Smooth muscle cell (in vitro differentiated cells): Measurements from ENCODE around the gene AMH. TPM values are rescaled to one million over a fixed set of nuclear protein-coding genes. Genes with fewer than 3 reads are reported as not detected.
"Not testable (repeated sequence)": the region's sequence is repeated elsewhere in the genome, so short reads cannot be mapped to it uniquely, and the experiment has no call there.

Source experiments
- DNase-seq: peaks from one replicate; lab custom pipeline; 2025; ENCODE audit not compliant: unreplicated experiment; lab: John Stamatoyannopoulos, UW
- H2AFZ ChIP-seq: fragments of 200-600 bp; sonication (generic); 2 replicates; pipeline ENCODE4 v1.6.0; 2016; ENCODE audit warnings: antibody characterized with exemption, low read depth, mild to moderate bottlenecking
- H3F3A ChIP-seq: fragments of 200-600 bp; sonication (generic); 2 replicates; pipeline ENCODE4 v1.6.0; 2017; ENCODE audit warnings: antibody characterized with exemption, low read depth
- H3K27ac ChIP-seq: fragments of 200-600 bp; sonication (generic); 2 replicates; pipeline ENCODE4 v1.5.1; 2016; ENCODE audit warnings: low read depth, mild to moderate bottlenecking
- H3K27me3 ChIP-seq: fragments of 200-600 bp; sonication (generic); 2 replicates; pipeline ENCODE4 v1.6.1; 2016; ENCODE audit warnings: low read depth, mild to moderate bottlenecking
- H3K36me3 ChIP-seq: fragments of 200-600 bp; sonication (generic); 2 replicates; pipeline ENCODE4 v1.5.1; 2016; ENCODE audit warnings: low read depth
- H3K4me1 ChIP-seq: fragments of 200-600 bp; sonication (generic); 2 replicates; pipeline ENCODE4 v1.5.1; 2016; ENCODE audit warnings: low read depth
- H3K4me2 ChIP-seq: fragments of 200-600 bp; sonication (generic); 2 replicates; pipeline ENCODE4 v1.6.0; 2016; ENCODE audit warnings: mild to moderate bottlenecking
- H3K4me3 ChIP-seq: fragments of 200-600 bp; sonication (generic); 2 replicates; pipeline ENCODE4 v1.5.1; 2016; ENCODE audit warnings: mild to moderate bottlenecking
- H3K79me2 ChIP-seq: fragments of 200-600 bp; sonication (generic); 2 replicates; pipeline ENCODE4 v1.6.0; 2016; ENCODE audit warnings: low read depth, mild to moderate bottlenecking
- H3K9ac ChIP-seq: fragments of 200-600 bp; sonication (generic); 2 replicates; pipeline ENCODE4 v1.6.0; 2016; ENCODE audit warnings: low read depth
- H3K9me3 ChIP-seq: fragments of 200-600 bp; sonication (generic); replicated peaks from 2 replicates; pipeline ENCODE4 v1.5.1; 2016; ENCODE audit warnings: low read depth
- H4K20me1 ChIP-seq: fragments of 200-600 bp; sonication (generic); 2 replicates; pipeline ENCODE4 v1.6.0; 2016; ENCODE audit warnings: low read depth
- CTCF ChIP-seq: fragments of 200-600 bp; sonication (generic); IDR thresholded peaks from 2 replicates; pipeline ENCODE4 v1.5.1; 2017; ENCODE audit warnings: borderline replicate concordance, mild to moderate bottlenecking, antibody characterized with exemption; ENCODE audit not compliant: insufficient read depth, poor library complexity, severe bottlenecking
- WGBS: methylation state at CpG from one replicate; pipeline ENCODE4 v1.1.7; 2016; ENCODE audit warnings: low lambda C conversion rate; 5-methylcytosine and 5-hydroxymethylcytosine counted together
- polyA plus RNA-seq: library from polyadenylated mRNA; unstranded; fragments of >200 nt; fragmentation: Nextera tagmentation; extraction: Ambion mirVana; gene quantifications from 2 replicates; pipeline ENCODE4 v1.2.1, GENCODE V29; 2016
- total RNA-seq: library from RNA; depleted of rRNA; stranded (reverse); fragments of >200 nt; gene quantifications from 2 replicates; pipeline ENCODE4 v1.2.3, GENCODE V29; 2014

AMH gene
- total RNA-seq (2.9 and 3.5 TPM in 2 replicates), polyA plus RNA-seq (12.6 and 20.7 TPM in 2 replicates)

DNA sequence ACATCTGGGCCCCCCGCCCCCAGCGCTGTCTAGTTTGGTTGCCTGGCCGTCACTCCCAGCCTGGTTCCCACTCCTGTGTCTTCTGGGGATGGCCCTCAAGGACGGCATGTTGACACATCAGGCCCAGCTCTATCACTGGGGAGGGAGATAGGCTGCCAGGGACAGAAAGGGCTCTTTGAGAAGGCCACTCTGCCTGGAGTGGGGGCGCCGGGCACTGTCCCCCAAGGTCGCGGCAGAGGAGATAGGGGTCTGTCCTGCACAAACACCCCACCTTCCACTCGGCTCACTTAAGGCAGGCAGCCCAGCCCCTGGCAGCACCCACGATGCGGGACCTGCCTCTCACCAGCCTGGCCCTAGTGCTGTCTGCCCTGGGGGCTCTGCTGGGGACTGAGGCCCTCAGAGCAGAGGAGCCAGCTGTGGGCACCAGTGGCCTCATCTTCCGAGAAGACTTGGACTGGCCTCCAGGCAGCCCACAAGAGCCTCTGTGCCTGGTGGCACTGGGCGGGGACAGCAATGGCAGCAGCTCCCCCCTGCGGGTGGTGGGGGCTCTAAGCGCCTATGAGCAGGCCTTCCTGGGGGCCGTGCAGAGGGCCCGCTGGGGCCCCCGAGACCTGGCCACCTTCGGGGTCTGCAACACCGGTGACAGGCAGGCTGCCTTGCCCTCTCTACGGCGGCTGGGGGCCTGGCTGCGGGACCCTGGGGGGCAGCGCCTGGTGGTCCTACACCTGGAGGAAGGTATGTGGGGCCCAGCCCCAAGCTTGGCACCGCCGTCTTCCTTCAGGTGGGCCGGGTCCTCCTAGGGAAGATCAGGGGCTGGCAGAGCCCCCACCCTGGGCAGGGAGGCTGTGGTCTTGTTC is at the start of gene AMH:
AMH (plus strand) TSS at position 314 of the 857 bp plus-strand sequence; CDS start at position 324, 10 bp downstream.
- H3K27me3 ChIP-seq, result peaks cover 22% of the 10 kb centered on the region
- H3K4me2 ChIP-seq, result no peak within 1 kb of the TSS
- H3F3A ChIP-seq, result no peaks in the 10 kb centered on the region
- peaks cover 61% of the 10 kb centered on the region for H4K20me1 ChIP-seq
- WGBS, result 90% methylated on average over 27 of the region's 27 CpGs
- no peaks in the 10 kb centered on the region for H3K79me2 ChIP-seq
- H3K4me3 ChIP-seq, result no peak within 1 kb of the TSS
- no peak for DNase-seq
- H3K36me3 ChIP-seq, result no peaks in the 10 kb centered on the region
- no peaks in the 10 kb centered on the region for H3K9me3 ChIP-seq
- TF ChIP-seq CTCF, result no peak
- peaks cover 7% of the 10 kb centered on the region for H3K4me1 ChIP-seq
- H2AFZ ChIP-seq, result no peak within 1 kb of the TSS
- no peak within 1 kb of the TSS for H3K27ac ChIP-seq
- no peak within 1 kb of the TSS for H3K9ac ChIP-seq

DNA sequence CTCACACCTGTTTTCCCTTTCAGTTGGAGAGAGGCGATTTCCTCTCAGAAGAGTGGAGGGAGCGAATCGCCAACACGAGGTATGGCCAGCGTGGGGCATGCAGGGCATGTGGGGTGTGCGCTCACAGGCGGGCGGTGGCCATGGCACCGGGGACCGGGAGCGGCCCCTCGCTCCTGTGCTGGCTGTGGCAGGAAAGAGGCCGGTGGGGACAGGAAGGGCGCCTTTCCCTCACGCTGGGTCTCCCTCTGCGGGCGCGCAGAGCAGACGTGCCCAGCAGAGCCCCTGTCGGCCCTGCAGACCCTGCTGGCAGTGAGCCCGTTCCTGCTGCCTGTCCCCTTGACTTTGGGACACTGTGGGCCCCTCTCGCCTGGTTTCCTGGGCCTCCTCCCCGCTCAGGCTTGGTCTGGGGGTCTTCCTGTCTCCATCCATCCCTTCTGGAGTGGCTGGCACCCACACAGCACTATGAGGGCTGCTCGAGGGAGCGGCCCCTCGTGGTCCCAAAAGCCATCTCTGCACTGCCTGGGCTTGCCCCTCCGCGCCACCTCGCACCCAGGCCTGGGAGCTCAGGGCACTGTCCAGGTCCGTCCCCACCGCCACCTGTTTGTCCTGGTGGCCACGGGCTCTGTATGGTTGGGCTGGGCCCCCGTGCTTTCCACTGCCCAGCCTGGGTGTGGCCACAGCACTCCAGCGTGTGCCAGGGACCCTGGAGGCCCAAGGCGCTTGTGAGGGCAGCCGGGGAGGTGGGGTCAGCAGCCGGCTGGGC is 49.1 kb upstream of the AMH start:
- no peak overlapping the region for H2AFZ ChIP-seq
- DNase-seq, result no peak
- no peak overlapping the region for H3K9ac ChIP-seq
- no peaks in the 10 kb centered on the region for H3F3A ChIP-seq
- H3K9me3 ChIP-seq, result no peaks in the 10 kb centered on the region
- no peak overlapping the region for H3K27ac ChIP-seq
- H3K4me2 ChIP-seq, result no peak overlapping the region
- no peaks in the 10 kb centered on the region for H3K27me3 ChIP-seq
- no peak overlapping the region for H3K4me3 ChIP-seq
- no peak for TF ChIP-seq CTCF
- H3K4me1 ChIP-seq, result no peaks in the 10 kb centered on the region
- peaks cover 57% of the 10 kb centered on the region for H4K20me1 ChIP-seq
- no peaks in the 10 kb centered on the region for H3K79me2 ChIP-seq
- 97% methylated on average over 36 of the region's 37 CpGs for WGBS
- no peaks in the 10 kb centered on the region for H3K36me3 ChIP-seq

- H3K9me3 ChIP-seq, H3K4me1 ChIP-seq, H2AFZ ChIP-seq, H3K27me3 ChIP-seq, H3K36me3 ChIP-seq, DNase-seq, H3K4me2 ChIP-seq, H3K79me2 ChIP-seq, H3K27ac ChIP-seq, H3K9ac ChIP-seq, H3F3A ChIP-seq, H3K4me3 ChIP-seq: not testable (repeated sequence)
- WGBS, result 96% methylated on average over 11 of the region's 50 CpGs
- H4K20me1 ChIP-seq, result peaks cover 60% of the 10 kb centered on the region
Observed at GRCh38 chr19:2200624-2201294, 48.4 kb upstream of the AMH start.
